ENCODE data around the gene ZC3H12D.

The ZC3H12D gene

DNA sequence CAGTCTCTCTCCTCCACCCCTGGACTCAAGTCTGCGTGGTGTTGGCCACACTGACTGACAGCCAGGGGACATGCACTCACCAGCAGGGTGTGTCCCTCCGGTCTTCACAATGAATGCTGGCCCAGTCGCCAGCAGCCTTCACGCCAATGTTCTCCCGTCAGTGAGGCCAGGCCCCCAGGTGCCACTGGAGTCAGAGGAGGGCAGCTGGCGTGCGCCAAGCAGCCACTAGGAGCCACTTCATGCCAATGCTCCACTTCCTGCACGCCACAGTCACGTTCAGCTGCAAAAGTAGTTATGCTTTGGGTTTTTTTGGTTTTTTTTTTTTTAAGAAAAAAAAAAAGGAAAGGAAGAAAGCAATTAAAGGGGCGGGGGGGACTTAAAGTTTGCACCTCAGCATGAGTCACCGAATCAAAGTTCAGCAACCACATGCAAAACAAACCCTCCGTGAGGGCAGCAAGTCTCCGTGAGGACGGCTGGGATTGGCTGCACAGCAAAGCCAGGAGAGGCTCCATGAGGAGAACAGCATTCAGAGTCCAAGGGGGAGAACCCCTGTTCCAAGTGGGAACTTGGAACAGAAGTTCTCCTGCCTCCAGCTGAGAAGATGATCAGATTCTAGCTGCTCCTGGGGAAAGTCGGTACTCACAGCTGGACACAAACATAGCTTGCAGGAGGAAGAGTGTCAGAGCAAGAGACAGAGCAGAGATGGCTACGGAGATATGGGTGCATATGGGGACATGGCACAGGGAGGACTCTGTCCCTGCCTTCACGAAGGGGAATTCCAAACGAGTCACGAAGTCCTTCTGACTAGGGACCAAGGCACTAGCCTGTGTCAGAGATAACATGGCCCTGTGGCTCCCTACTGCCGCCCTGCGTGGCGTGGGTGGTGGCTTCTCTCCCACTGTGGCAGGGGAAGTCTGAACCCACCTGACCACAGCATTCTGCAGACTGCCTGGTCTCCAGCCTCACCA lies at the start of gene ZC3H12D:
Gene ZC3H12D, minus strand, starts transcription at position 282 of the 968 bp plus-strand sequence. CDS start 10,471 bp downstream, outside the sequence.
- TF ChIP-seq, protein P1, sequence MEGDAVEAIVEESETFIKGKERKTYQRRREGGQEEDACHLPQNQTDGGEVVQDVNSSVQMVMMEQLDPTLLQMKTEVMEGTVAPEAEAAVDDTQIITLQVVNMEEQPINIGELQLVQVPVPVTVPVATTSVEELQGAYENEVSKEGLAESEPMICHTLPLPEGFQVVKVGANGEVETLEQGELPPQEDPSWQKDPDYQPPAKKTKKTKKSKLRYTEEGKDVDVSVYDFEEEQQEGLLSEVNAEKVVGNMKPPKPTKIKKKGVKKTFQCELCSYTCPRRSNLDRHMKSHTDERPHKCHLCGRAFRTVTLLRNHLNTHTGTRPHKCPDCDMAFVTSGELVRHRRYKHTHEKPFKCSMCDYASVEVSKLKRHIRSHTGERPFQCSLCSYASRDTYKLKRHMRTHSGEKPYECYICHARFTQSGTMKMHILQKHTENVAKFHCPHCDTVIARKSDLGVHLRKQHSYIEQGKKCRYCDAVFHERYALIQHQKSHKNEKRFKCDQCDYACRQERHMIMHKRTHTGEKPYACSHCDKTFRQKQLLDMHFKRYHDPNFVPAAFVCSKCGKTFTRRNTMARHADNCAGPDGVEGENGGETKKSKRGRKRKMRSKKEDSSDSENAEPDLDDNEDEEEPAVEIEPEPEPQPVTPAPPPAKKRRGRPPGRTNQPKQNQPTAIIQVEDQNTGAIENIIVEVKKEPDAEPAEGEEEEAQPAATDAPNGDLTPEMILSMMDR (IDR thresholded peaks at IDR 0.05; ENCODE audit: low read depth, low read length): no peak
- in situ Hi-C loops (cut with HindIII; ENCODE audit: low sequenced_read_pairs): no loop called here
- H3K4me3 ChIP-seq (ENCODE audit: low read depth, low read length): no peak within 1 kb of the TSS
- peak; percentile 81 for DNase-seq (ENCODE audit: low read depth, low spot score)

DNA sequence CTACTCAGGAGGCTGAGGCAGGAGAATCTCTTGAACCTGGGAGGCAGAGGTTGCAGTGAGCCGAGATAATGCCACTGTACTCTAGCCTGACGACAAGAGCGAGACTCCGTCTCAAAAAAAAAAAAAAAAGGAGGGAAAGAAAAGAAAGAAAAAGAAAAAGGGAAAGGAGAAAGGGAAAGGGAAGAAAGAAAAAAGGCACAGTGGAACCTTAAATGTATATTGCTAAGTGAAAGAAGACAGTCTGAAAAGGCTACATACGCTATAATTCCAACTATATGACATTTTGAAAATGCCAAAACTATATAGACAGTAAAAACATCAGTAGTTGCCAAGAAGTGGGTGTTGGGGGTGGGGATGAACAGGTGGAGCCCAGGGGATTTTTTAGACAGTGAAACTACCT lies 44.8 kb upstream of the ZC3H12D start:
- no peak overlapping the region for H3K4me3 ChIP-seq (ENCODE audit: low read depth, low read length)
- no peak for DNase-seq (ENCODE audit: low read depth, low spot score)
- TF ChIP-seq, protein P1 (IDR thresholded peaks at IDR 0.05; ENCODE audit: low read depth, low read length): no peak
- in situ Hi-C loops (cut with HindIII; ENCODE audit: low sequenced_read_pairs): no loop called here

DNA sequence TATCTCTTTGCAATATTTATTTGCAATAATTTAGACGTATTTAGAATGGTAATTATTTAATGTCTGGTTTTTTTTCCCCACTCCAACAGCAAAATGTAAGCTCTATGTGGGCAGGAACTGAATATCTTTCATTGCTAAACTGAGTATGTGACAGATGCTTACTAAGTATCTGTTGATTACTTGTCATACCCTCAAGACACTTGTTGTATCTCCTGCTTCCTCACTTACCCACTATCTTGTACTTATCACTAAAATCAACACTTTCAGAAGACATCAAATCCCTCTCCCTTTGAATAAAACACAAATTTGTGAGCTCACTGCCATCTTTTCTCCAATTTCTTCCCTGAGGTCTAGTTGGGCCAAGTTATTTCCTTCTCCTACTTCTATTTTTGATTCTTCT lies 30.7 kb upstream of the ZC3H12D start:
- H3K4me3 ChIP-seq (ENCODE audit: low read depth, low read length): no peak overlapping the region
- DNase-seq (ENCODE audit: low read depth, low spot score): no peak
- TF ChIP-seq, protein P1 (IDR thresholded peaks at IDR 0.05; ENCODE audit: low read depth, low read length): no peak
- in situ Hi-C loops (cut with HindIII; ENCODE audit: low sequenced_read_pairs): loop anchor here (25.0 kb wide), 2 partner anchors 103 to 478 kb away; partner anchors contain the start of gene SUMO4

DNA sequence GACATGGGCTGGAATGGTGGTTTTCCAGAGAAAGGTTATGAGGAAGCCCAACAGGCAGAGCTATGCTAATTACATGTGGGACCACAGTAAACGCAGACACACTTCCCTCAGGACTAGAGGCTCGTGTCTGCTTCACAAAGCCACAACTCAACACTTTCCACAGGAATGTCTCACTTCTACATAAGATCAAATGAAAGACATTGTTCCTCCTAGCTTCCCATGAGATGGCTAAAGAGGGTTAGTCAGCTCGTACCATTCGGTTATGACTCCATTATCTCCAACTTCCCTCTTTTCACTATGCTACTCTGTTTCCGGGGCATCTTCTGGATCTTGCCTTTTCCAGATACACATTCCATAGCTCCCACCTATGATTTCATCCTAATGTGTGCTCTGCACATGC lies 29.1 kb upstream of the ZC3H12D start:
- in situ Hi-C loops (cut with HindIII; ENCODE audit: low sequenced_read_pairs): loop anchor here (25.0 kb wide), 2 partner anchors 102 to 477 kb away; partner anchors contain the start of gene SUMO4
- TF ChIP-seq, protein P1 (IDR thresholded peaks at IDR 0.05; ENCODE audit: low read depth, low read length): no peak
- peak; percentile 7 for DNase-seq (ENCODE audit: low read depth, low spot score)
- H3K4me3 ChIP-seq (ENCODE audit: low read depth, low read length): no peak overlapping the region

DNA sequence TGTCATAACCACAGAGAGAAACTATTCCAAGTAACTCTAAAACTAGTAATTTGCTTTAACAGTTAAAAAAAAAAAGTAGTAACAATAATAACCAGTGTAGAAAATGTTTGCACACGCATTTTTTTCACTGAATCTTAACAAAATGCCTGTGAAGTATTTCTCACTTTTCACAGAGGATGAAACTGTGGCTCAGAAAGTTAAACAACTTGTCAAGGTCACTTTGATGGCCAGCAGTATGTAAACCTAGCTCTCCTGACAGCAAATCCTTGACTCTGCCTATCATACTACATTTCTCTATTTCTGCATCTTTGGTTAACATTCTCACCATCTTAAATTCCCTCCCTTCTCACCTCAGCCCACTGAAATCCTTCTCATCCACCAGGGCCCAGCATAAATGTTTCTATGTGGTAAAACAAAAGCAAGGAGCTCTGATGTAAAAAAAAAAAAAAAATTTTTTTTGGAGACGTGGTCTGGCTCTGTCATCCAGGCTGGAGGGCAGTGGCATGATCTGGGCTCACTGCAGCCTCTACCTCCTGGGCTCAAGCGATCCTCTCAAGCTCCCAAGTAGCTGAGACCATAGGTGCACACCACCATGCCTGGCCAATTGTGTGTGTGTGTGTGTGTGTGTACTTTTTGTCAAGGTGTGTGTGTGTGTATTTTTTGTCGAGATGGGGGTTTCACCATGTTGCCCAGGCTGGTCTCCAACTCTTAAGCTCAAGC lies 26.1 kb upstream of the ZC3H12D start:
- TF ChIP-seq, protein P1 (IDR thresholded peaks at IDR 0.05; ENCODE audit: low read depth, low read length): no peak
- DNase-seq (ENCODE audit: low read depth, low spot score): no peak
- in situ Hi-C loops (cut with HindIII; ENCODE audit: low sequenced_read_pairs): loop anchor here (25.0 kb wide), 2 partner anchors 99 to 474 kb away; partner anchors contain the start of gene SUMO4

DNA sequence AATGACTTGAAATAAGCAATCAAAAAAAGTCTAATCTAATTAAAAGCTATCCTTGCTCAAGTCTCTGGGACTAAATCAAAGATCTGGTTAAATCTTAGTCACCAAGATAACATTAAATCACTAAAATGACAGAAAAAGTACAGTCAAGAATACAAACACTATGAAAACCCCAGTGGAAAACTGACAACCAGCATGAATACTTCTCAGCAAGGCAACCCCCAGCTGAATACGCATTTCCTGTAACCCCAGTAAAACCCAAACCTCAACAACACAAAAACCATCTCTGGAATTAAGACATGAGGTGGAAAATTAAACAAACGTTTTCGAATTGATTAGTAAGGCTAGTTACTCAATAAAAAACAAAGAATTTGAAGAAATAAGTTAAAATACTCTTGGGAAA lies 23.7 kb upstream of the ZC3H12D start:
- in situ Hi-C loops (cut with HindIII; ENCODE audit: low sequenced_read_pairs): loop anchor here (25.0 kb wide), 2 partner anchors 96 to 471 kb away; partner anchors contain the start of gene SUMO4
- H3K4me3 ChIP-seq (ENCODE audit: low read depth, low read length): no peak overlapping the region
- DNase-seq (ENCODE audit: low read depth, low spot score): peak; percentile 14

More for the DNA sequence above, 26.1 kb upstream of the ZC3H12D start:
- no peak overlapping the region for H3K4me3 ChIP-seq (ENCODE audit: low read depth, low read length)

More for the DNA sequence above, 23.7 kb upstream of the ZC3H12D start:
- TF ChIP-seq, protein P1 (IDR thresholded peaks at IDR 0.05; ENCODE audit: low read depth, low read length): no peak
